Ishikawa (cell line): Measurements from ENCODE around the gene GABRR1.

Experiments used
- CEBPB ChIP-seq: IDR thresholded peaks from 2 replicates; pipeline ENCODE4 v1.6.1; 2012
- CREB1 ChIP-seq: IDR thresholded peaks from 2 replicates; pipeline ENCODE4 v1.6.1; 2012; ENCODE audit warnings: low read depth
- EGR1 ChIP-seq: IDR thresholded peaks from 2 replicates; pipeline ENCODE4 v1.6.1; 2012
- EP300 ChIP-seq: IDR thresholded peaks from 2 replicates; pipeline ENCODE4 v1.6.1; 2012; ENCODE audit warnings: borderline replicate concordance
- FOXM1 ChIP-seq: IDR thresholded peaks from 2 replicates; pipeline ENCODE4 v1.6.1; 2012; ENCODE audit warnings: low read depth, borderline replicate concordance
- NFIC ChIP-seq: IDR thresholded peaks from 2 replicates; pipeline ENCODE4 v1.6.1; 2012
- RAD21 ChIP-seq: IDR thresholded peaks from 2 replicates; pipeline ENCODE4 v1.6.1; 2012; ENCODE audit warnings: low read depth
- REST ChIP-seq: IDR thresholded peaks from 2 replicates; pipeline ENCODE4 v1.6.1; 2012; ENCODE audit warnings: low read depth, mild to moderate bottlenecking
- TAF1 ChIP-seq: IDR thresholded peaks from 2 replicates; pipeline ENCODE4 v1.6.1; 2012; ENCODE audit warnings: low read depth, mild to moderate bottlenecking
- TCF12 ChIP-seq: IDR thresholded peaks from 2 replicates; pipeline ENCODE4 v1.6.1; 2012; ENCODE audit warnings: low read depth
- TEAD4 ChIP-seq: IDR thresholded peaks from 2 replicates; pipeline ENCODE4 v1.6.1; 2012
- USF1 ChIP-seq: IDR thresholded peaks from 2 replicates; pipeline ENCODE4 v1.6.1; 2012
- YY1 ChIP-seq: IDR thresholded peaks from 2 replicates; pipeline ENCODE4 v1.6.1; 2012; ENCODE audit warnings: low read depth
- ZBTB7A ChIP-seq: IDR thresholded peaks from 2 replicates; pipeline ENCODE4 v1.6.1; 2012; ENCODE audit warnings: low read depth
- TF ChIP-seq, protein P1 (sequence below): IDR thresholded peaks from 2 replicates; pipeline ENCODE4 v1.6.1; 2012

Gene GABRR1

GRCh38 chr6:89180112-89180511 is 37.0 kb downstream of the GABRR1 start:
- TF ChIP-seq NFIC (no peak), USF1 (no peak), CEBPB (no peak), TAF1 (no peak), FOXM1 (no peak), YY1 (no peak), RAD21 (no peak), EP300 (no peak), TEAD4 (no peak), REST (no peak), EGR1 (no peak), CREB1 (no peak), ZBTB7A (no peak), TCF12 (no peak)
- TF ChIP-seq, protein P1, sequence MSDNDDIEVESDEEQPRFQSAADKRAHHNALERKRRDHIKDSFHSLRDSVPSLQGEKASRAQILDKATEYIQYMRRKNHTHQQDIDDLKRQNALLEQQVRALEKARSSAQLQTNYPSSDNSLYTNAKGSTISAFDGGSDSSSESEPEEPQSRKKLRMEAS: no peak

- TF ChIP-seq RAD21 (no peak), NFIC (no peak), USF1 (no peak), CREB1 (no peak), REST (no peak), CEBPB (no peak), TEAD4 (no peak), ZBTB7A (no peak), TCF12 (no peak), EGR1 (no peak)
- TF ChIP-seq, protein P1: no peak
Observed at GRCh38 chr6:89173634-89174033, 43.5 kb downstream of the GABRR1 start.

DNA sequence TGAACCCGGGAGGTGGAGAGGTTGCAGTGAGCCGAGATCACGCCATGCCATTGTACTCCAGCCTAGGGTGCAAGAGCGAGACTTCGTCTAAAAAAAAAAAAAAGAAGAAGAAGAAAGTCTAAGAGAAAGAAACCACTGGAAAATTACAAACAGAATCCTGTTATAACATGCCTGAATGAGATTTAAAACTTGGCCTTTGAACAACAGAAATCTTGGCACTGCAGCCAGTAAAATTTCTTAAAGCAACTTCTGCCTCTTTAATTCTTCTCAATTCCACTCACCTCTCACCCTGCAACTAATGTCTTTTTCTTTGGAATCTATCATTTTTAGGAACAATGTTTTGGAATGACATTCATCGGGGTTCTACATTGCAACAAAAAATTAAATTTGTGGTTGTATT is 45.0 kb downstream of the GABRR1 start:
- TF ChIP-seq FOXM1: no peak
- TF ChIP-seq, protein P1: no peak
- TF ChIP-seq ZBTB7A: no peak
- TF ChIP-seq TEAD4: no peak
- no peak for TF ChIP-seq NFIC
- no peak for TF ChIP-seq TAF1
- no peak for TF ChIP-seq TCF12
- TF ChIP-seq USF1: no peak
- TF ChIP-seq CEBPB: no peak
- TF ChIP-seq YY1: no peak

DNA sequence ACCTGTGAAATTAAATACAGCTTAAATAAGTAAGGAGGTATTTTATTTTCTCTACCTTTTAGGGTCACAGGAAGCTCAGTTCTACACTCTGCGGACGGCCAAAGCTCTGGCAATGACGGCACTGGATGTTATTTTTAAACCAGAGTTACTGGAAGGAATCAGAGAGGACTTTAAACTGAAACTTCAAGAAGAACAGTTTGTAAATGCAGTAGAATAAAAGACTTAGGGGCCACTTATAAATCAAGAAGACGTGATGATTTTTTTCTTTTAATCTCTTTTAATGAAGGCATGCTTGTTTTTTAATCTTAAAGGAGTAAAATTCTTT is 55.1 kb downstream of the GABRR1 start:
- no peak for TF ChIP-seq REST
- no peak for TF ChIP-seq TEAD4
- TF ChIP-seq, protein P1: no peak
- TF ChIP-seq CREB1: no peak
- TF ChIP-seq FOXM1: no peak
- TF ChIP-seq EGR1: no peak
- no peak for TF ChIP-seq YY1
- no peak for TF ChIP-seq TAF1
- TF ChIP-seq TCF12: no peak
- no peak for TF ChIP-seq CEBPB
- TF ChIP-seq NFIC: no peak
- no peak for TF ChIP-seq USF1
- no peak for TF ChIP-seq RAD21
